ENCODE results near the gene FGFR4.
"Not testable (repeated sequence)": the region's sequence is repeated elsewhere in the genome, so short reads cannot be mapped to it uniquely, and the experiment has no call there.

DNA sequence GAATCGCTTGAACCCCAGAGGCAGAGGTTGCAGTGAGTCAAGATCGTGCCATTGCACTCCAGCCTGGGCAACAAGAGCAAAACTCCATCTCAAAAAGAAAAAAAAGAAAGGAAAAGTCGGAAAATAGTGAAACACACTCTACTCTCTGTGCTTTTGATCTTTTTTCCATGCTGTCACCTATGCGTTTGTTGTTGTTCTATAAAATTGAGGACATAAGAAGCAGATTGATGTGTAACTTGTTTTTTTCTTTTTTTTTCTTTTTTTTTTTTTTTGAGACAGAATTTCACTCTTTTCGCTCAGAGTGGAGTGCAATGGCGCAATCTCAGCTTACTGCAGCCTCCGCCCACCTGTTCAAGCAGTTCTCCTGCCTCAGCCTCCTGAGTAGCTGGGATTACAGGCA is 38.2 kb upstream of the FGFR4 start:
- TF ChIP-seq, protein P1, sequence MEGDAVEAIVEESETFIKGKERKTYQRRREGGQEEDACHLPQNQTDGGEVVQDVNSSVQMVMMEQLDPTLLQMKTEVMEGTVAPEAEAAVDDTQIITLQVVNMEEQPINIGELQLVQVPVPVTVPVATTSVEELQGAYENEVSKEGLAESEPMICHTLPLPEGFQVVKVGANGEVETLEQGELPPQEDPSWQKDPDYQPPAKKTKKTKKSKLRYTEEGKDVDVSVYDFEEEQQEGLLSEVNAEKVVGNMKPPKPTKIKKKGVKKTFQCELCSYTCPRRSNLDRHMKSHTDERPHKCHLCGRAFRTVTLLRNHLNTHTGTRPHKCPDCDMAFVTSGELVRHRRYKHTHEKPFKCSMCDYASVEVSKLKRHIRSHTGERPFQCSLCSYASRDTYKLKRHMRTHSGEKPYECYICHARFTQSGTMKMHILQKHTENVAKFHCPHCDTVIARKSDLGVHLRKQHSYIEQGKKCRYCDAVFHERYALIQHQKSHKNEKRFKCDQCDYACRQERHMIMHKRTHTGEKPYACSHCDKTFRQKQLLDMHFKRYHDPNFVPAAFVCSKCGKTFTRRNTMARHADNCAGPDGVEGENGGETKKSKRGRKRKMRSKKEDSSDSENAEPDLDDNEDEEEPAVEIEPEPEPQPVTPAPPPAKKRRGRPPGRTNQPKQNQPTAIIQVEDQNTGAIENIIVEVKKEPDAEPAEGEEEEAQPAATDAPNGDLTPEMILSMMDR (conservative IDR thresholded peaks at IDR 0.05): not testable (repeated sequence)
- not testable (repeated sequence) for TF ChIP-seq ZFX (IDR thresholded peaks at IDR 0.05)

Measured in C4-2B (cell line).